ENCODE data around the gene LTBP2. TPM values are rescaled to one million over a fixed set of nuclear protein-coding genes. Genes with fewer than 3 reads are reported as not detected.

LTBP2 gene
- total RNA-seq (ENCODE audit: unreplicated experiment) = 1.9 TPM
- long read RNA-seq = 0 reads

DNA sequence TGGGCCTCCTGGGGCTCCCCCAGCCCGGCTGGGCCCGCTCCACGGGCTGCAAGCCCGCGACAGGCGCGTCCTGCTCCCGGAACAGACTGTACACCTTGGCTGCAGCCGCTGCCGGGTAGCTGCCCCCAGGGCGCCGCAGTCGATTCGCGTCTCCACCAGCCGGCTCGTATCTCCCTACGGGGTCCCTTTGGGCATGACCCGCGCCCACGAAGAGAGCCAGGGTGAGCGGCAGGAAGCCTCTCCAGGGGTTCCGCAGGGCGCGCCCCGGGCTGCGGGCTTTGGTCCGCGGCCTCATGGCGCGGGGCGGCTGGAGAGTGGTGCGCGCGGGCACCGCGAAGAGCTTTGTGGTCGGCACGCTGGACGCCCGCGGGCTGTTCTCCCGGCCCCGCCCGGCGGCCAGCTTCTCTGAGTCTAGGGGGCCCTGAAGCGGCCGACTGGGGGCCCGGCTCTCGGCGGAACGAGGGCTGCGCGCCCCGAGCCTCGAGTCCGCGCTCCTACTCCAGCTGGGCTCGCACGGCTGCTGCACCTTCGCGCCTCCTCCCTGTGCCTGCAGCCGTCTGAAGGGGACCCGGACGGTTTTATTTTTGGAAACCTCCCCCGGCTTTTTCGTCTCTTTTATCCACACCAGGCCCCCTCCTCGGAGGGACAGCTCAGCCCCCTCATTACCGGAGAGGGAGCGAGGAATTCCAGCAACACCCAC is at the start of gene LTBP2:
Gene LTBP2, minus strand, starts transcription at position 588 of the 700 bp plus-strand sequence. Its CDS starts 293 bp downstream, at position 295.
- TF ChIP-seq, protein P1, sequence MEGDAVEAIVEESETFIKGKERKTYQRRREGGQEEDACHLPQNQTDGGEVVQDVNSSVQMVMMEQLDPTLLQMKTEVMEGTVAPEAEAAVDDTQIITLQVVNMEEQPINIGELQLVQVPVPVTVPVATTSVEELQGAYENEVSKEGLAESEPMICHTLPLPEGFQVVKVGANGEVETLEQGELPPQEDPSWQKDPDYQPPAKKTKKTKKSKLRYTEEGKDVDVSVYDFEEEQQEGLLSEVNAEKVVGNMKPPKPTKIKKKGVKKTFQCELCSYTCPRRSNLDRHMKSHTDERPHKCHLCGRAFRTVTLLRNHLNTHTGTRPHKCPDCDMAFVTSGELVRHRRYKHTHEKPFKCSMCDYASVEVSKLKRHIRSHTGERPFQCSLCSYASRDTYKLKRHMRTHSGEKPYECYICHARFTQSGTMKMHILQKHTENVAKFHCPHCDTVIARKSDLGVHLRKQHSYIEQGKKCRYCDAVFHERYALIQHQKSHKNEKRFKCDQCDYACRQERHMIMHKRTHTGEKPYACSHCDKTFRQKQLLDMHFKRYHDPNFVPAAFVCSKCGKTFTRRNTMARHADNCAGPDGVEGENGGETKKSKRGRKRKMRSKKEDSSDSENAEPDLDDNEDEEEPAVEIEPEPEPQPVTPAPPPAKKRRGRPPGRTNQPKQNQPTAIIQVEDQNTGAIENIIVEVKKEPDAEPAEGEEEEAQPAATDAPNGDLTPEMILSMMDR (IDR thresholded peaks at IDR 0.05; ENCODE audit: unreplicated experiment) = no peak
- Mint-ChIP-seq H3K36me3 (ENCODE audit: low read depth, unreplicated experiment) (peaks cover 11% of the 10 kb centered on the region), H3K9me3 (ENCODE audit: unreplicated experiment) (no peaks in the 10 kb centered on the region), H3K27me3 (ENCODE audit: unreplicated experiment) (peaks cover 34% of the 10 kb centered on the region), H3K27ac (ENCODE audit: unreplicated experiment) (no peak within 1 kb of the TSS), H3K4me3 (ENCODE audit: unreplicated experiment) (peak within 1 kb of the TSS; percentile 80), H3K4me1 (ENCODE audit: unreplicated experiment) (peaks cover 7% of the 10 kb centered on the region)
- DNase-seq (ENCODE audit: low spot score) = peak; percentile 26

DNA sequence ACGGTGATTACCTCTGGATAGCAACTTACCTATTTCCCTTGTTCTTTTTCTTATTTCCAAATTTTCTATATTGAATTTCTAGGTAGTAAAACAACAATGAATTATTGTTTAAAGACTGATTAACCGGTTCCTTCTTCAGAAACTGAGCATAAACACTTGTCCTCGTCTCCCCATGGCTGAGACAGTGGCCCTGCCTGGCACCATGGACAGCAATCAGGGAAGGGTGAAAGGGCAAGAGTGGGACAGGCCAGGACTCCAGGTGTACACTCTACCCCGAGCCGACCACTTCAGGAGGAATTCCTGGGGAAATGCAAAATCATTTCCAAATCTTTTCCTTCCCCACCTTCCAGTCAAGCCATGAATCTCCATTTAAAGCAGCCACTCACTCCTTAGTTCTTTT is 48.8 kb upstream of the LTBP2 start:
- H3K27me3 Mint-ChIP-seq (ENCODE audit: unreplicated experiment) = peaks cover 4% of the 10 kb centered on the region
- no peak overlapping the region for H3K27ac Mint-ChIP-seq (ENCODE audit: unreplicated experiment)
- no peak overlapping the region for H3K4me3 Mint-ChIP-seq (ENCODE audit: unreplicated experiment)
- H3K9me3 Mint-ChIP-seq (ENCODE audit: unreplicated experiment) = no peaks in the 10 kb centered on the region
- peaks cover 10% of the 10 kb centered on the region for H3K4me1 Mint-ChIP-seq (ENCODE audit: unreplicated experiment)
- TF ChIP-seq, protein P1 (IDR thresholded peaks at IDR 0.05; ENCODE audit: unreplicated experiment) = no peak
- H3K36me3 Mint-ChIP-seq (ENCODE audit: low read depth, unreplicated experiment) = peaks cover 18% of the 10 kb centered on the region
- no peak for DNase-seq (ENCODE audit: low spot score)

DNA sequence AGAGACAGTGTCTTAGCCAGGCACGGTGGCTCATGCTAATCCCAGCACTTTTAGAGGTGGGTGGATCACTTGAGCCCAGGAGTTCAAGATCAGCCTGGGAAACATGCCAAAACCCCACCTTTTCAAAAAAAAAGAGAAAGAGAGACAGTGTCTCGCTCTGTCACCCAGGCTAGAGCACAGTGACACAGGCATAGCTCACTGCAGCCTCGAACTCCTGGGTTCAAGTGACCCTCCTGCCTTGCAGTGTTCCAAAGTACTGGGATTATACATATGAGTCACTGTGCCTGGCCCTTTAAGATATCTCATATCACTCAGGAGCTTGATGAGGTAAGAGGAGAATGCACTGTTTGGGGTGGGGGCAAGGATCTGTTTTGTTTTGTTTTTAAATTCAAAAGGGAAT is 48.1 kb upstream of the LTBP2 start:
- no peak overlapping the region for H3K4me3 Mint-ChIP-seq (ENCODE audit: unreplicated experiment)
- TF ChIP-seq, protein P1 (IDR thresholded peaks at IDR 0.05; ENCODE audit: unreplicated experiment) = no peak
- no peak for DNase-seq (ENCODE audit: low spot score)
- H3K27me3 Mint-ChIP-seq (ENCODE audit: unreplicated experiment) = peaks cover 4% of the 10 kb centered on the region
- peaks cover 4% of the 10 kb centered on the region for H3K4me1 Mint-ChIP-seq (ENCODE audit: unreplicated experiment)
- no peak overlapping the region for H3K27ac Mint-ChIP-seq (ENCODE audit: unreplicated experiment)
- no peaks in the 10 kb centered on the region for H3K9me3 Mint-ChIP-seq (ENCODE audit: unreplicated experiment)
- peaks cover 18% of the 10 kb centered on the region for H3K36me3 Mint-ChIP-seq (ENCODE audit: low read depth, unreplicated experiment)

DNA sequence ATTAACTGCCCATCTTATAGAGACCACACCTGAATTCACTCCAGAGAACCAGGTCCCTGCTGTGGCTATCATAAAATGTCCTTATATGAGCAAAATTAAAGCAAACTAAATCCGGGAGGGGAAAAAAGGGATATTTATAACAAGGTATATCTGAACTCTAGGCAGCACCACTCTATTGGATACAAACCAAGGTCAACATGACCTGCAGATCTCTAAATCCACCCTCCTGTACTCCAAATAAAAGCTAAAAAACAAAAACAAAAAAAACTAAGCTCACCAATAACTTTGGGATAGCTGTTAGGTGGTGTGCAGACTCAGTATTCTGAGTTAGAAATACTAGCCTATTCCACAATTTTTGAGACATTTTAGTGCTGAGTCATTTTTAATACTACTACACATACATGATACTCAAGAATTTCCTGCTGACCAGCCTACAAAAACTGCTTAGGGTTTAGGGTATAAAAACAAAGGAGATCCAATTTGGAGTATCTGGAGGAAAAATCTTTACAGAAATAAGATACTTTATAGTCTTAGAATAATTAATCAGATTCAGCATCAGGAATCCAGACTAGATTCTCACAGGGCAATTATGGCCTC is 46.6 kb upstream of the LTBP2 start:
- H3K9me3 Mint-ChIP-seq (ENCODE audit: unreplicated experiment) = no peaks in the 10 kb centered on the region
- TF ChIP-seq, protein P1 (IDR thresholded peaks at IDR 0.05; ENCODE audit: unreplicated experiment) = no peak
- H3K27me3 Mint-ChIP-seq (ENCODE audit: unreplicated experiment) = peaks cover 4% of the 10 kb centered on the region
- no peaks in the 10 kb centered on the region for H3K4me1 Mint-ChIP-seq (ENCODE audit: unreplicated experiment)
- DNase-seq (ENCODE audit: low spot score) = no peak
- peaks cover 18% of the 10 kb centered on the region for H3K36me3 Mint-ChIP-seq (ENCODE audit: low read depth, unreplicated experiment)
- H3K4me3 Mint-ChIP-seq (ENCODE audit: unreplicated experiment) = no peak overlapping the region
- H3K27ac Mint-ChIP-seq (ENCODE audit: unreplicated experiment) = no peak overlapping the region

DNA sequence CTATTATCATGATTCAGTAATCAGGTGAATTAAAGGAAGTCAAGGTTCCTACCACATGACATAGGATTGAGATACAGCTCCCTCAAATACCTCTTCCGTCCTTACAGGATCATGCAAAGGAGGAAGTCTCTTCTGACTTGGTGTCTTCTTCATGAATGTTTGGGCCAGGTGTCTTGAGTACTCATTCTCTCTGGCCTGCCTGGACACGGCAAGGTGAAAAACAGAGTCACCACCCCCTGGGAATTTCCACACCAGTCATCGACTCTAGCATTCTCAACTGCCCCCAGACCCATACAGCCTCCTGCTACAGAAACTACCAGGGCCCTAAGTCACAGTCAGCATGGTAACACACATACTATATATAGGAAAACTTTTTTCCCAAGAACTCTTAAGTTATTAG is 44.9 kb upstream of the LTBP2 start:
- Mint-ChIP-seq H3K27me3 (ENCODE audit: unreplicated experiment) (no peaks in the 10 kb centered on the region), H3K9me3 (ENCODE audit: unreplicated experiment) (no peaks in the 10 kb centered on the region), H3K4me1 (ENCODE audit: unreplicated experiment) (no peaks in the 10 kb centered on the region), H3K27ac (ENCODE audit: unreplicated experiment) (no peak overlapping the region), H3K36me3 (ENCODE audit: low read depth, unreplicated experiment) (peaks cover 11% of the 10 kb centered on the region), H3K4me3 (ENCODE audit: unreplicated experiment) (no peak overlapping the region)
- TF ChIP-seq, protein P1 (IDR thresholded peaks at IDR 0.05; ENCODE audit: unreplicated experiment) = no peak
- DNase-seq (ENCODE audit: low spot score) = no peak
